Left lung (tissue), 10 donors: ENCODE results near the gene CYTH4. TPM values are rescaled to one million over a fixed set of nuclear protein-coding genes. Genes with fewer than 3 reads are reported as not detected.
A peak's percentile ranks its signal among the peaks of the same experiment; 100 is the strongest.

Experiments
- ATAC-seq: fragments of 200-7000 bp; cut with Tn5 transposase; one replicate; pipeline ENCODE4 v1.9.1; 2020; ENCODE audit warnings: moderate library complexity
- DNase-seq, 4 donors: peaks; one replicate each; pipeline ENCODE4 v3.0.0-alpha.2; 2013 to 2020
- H3K27ac ChIP-seq, 2 donors: fragments of 200-600 bp; sonication (generic) in 1 of 2; one replicate each; pipeline versions ENCODE4 v1.5.0 to v1.8.0; 2020 to 2021
- H3K27me3 ChIP-seq, 2 donors: fragments of 200-600 bp; sonication (generic) in 1 of 2; one replicate each; pipeline versions ENCODE4 v1.5.0 to v1.8.0; 2020 to 2021
- H3K36me3 ChIP-seq, 2 donors: fragments of 200-600 bp; sonication (generic) in 1 of 2; one replicate each; pipeline versions ENCODE4 v1.5.0 to v1.8.0; 2020 to 2021
- H3K4me1 ChIP-seq, 2 donors: fragments of 200-600 bp; one replicate each; pipeline ENCODE4 v1.8.0; 2021
- H3K4me3 ChIP-seq, 2 donors: fragments of 200-600 bp; sonication (generic) in 1 of 2; one replicate each; pipeline versions ENCODE4 v1.5.0 to v1.8.0; 2020 to 2021; ENCODE audit warnings: mild to moderate bottlenecking in 1 of 2
- H3K9me3 ChIP-seq, 2 donors: fragments of 200-600 bp; sonication (generic) in 1 of 2; one replicate each; pipeline versions ENCODE4 v1.5.0 to v1.8.0; 2020 to 2021
- intact Hi-C, 2 donors: fragments of 100-400 bp; cut with DNase I; formaldehyde crosslinking; loops; one replicate each; pipeline versions ENCODE4 v1.11.2 to v1.14.2; 2022
- polyA plus RNA-seq, 6 donors: library from polyadenylated mRNA; unstranded; fragments of 120-200 nt; gene quantifications; one replicate each; pipeline ENCODE4 v1.2.1, GENCODE V29; 2013; ENCODE audit not compliant: insufficient read length in 6 of 6
- total RNA-seq, 2 donors: library from RNA; stranded (reverse); fragmentation: NEBNext Ultra II Directional; extraction: Animal tissue kit (Norgen Biotek cat#: 25700); gene quantifications; one replicate each; pipeline ENCODE4 v1.2.1, GENCODE V29; 2021
- TF ChIP-seq, protein P1 (sequence below), 2 donors: fragments of 200-600 bp; sonication (generic) in 1 of 2; IDR thresholded peaks; one replicate each; pipeline versions ENCODE4 v1.5.0 to v1.8.0; 2021; ENCODE audit warnings: antibody characterized with exemption in 2 of 2
- donor health status: DM: no; HTN: yes; CAD: no.
- donor health status: DM: no; HTN: no; CAD: no.

CYTH4 gene
- total and polyA plus RNA-seq, 8 donors: 4.7 to 63.4 (median 6.1) TPM

DNA sequence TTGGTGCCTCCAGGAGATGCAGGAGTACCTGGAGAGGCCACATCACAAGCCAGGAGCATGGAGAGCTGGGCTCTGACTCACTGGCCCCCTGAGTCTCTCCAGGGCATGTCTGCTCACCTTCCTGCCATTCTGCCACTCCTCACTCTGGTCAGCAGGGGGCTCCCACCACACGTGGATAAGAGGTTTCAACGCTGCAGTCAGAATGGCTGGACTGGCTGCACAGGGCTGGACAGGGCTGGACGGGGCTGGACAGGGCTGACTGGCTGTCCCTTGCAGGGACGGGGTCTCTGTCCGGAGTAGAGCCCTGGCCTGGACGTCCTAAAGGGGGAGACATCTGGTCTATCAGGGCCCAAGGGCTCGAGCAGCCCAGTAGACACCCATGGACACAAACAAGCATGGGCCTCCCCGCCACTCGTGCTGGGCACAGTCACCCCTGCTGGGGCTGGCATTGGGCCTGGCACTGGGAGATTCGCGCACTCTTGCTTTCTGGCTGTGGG, 34.6 kb downstream of the CYTH4 start:
- DNase-seq: peak; percentile 51 to 88 (median 82)
- Histone ChIP-seq H3K36me3 (peaks cover 0 to 30% of the 10 kb centered on the region in 2 donors), H3K27me3 (no peaks in the 10 kb centered on the region), H3K4me3 (no peak overlapping the region), H3K4me1 (peaks cover 0 to 34% of the 10 kb centered on the region in 2 donors), H3K27ac (no peak overlapping the region), H3K9me3 (no peaks in the 10 kb centered on the region)
- peak; percentile 97 for ATAC-seq
- intact Hi-C loops: loop anchor here in 1 of 2 donors (10.0 kb wide), 2 partner anchors 108 to 138 kb away; partner anchors contain the start of gene ELFN2
- TF ChIP-seq, protein P1, sequence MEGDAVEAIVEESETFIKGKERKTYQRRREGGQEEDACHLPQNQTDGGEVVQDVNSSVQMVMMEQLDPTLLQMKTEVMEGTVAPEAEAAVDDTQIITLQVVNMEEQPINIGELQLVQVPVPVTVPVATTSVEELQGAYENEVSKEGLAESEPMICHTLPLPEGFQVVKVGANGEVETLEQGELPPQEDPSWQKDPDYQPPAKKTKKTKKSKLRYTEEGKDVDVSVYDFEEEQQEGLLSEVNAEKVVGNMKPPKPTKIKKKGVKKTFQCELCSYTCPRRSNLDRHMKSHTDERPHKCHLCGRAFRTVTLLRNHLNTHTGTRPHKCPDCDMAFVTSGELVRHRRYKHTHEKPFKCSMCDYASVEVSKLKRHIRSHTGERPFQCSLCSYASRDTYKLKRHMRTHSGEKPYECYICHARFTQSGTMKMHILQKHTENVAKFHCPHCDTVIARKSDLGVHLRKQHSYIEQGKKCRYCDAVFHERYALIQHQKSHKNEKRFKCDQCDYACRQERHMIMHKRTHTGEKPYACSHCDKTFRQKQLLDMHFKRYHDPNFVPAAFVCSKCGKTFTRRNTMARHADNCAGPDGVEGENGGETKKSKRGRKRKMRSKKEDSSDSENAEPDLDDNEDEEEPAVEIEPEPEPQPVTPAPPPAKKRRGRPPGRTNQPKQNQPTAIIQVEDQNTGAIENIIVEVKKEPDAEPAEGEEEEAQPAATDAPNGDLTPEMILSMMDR (IDR thresholded peaks at IDR 0.05): peak; percentile 75 to 93

DNA sequence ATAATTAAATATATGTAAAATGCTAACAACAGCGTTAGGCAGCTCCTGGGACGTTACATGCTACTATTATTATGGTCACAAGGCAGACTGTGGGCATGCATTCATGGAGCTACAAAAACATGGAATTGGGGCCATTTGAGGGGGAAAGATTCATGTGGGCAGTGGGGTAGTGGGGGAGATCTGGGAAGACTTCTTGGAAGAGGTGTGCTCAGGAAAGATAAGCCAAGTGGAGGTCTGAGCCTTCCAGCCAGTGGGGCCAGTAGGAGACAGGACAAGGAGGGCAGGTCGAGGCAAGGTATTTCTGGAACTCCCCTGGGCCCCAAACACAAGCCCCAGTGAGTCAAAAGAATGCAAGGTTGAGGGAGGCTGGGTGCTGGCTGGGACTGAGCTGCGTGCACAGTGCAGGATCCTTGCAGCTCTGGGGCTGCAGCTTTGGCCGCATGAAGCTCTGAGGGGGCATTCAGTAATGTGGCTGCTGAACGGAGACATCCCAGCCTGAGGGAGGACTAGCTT, 35.4 kb downstream of the CYTH4 start:
- Histone ChIP-seq H3K27me3 (peaks cover 0 to 1% of the 10 kb centered on the region in 2 donors), H3K9me3 (no peaks in the 10 kb centered on the region), H3K4me3 (no peak overlapping the region), H3K4me1 (peaks cover 0 to 26% of the 10 kb centered on the region in 2 donors), H3K27ac (no peak overlapping the region), H3K36me3 (peaks cover 0 to 21% of the 10 kb centered on the region in 2 donors)
- DNase-seq (peak in 1 of 4 donors; percentile 44), ATAC-seq (no peak)
- intact Hi-C loops: loop anchor here in 1 of 2 donors (10.0 kb wide), 2 partner anchors 107 to 137 kb away; partner anchors contain the start of gene ELFN2
- TF ChIP-seq, protein P1 (IDR thresholded peaks at IDR 0.05): no peak

DNA sequence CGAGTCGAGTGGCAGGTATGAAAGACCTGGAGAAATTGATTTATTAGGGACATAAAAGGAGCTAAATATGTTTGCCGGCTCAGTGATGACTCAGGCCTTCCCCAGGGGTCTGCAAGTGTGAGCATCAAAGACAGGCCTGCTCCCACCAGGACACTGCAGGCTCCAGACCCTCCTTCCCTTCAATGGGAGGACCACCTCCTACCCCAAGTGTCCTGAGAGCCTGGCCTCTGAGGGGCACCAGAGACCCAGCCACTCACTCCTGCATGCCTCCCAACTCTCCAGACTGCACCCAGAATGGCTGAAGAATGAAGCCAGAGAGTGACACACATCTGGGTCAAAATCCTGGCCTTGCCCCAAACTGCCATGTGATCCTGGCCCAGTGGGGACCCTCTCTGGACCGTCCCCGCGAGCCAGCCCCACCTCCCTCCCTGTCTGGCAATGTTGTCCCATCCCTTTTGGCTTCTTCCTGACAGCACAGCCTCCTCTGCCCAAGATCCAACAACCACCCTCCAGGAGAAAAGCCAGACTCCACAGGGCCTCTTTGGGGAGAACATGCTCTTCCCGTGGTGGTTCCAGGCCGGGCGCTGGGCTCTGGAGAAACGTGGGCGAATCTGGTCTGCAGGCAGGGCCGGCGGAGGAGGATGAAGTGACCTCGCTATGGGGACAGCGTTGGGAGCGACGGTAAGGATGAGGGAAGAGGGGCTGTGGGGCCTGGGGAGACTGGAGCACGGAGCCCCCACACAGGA, 36.2 kb downstream of the CYTH4 start:
- TF ChIP-seq, protein P1 (IDR thresholded peaks at IDR 0.05): no peak
- intact Hi-C loops: loop anchor here in 1 of 2 donors (10.0 kb wide), 2 partner anchors 106 to 136 kb away; partner anchors contain the start of gene ELFN2
- ATAC-seq (no peak), DNase-seq (peak in 1 of 4 donors; percentile 77)
- H3K36me3 ChIP-seq: peaks cover 0 to 13% of the 10 kb centered on the region in 2 donors
- H3K4me1 ChIP-seq: peaks cover 0 to 18% of the 10 kb centered on the region in 2 donors
- H3K27me3 ChIP-seq: peaks cover 1 to 9% of the 10 kb centered on the region in 2 donors
- H3K4me3 ChIP-seq: no peak overlapping the region
- no peaks in the 10 kb centered on the region for H3K9me3 ChIP-seq
- H3K27ac ChIP-seq: no peak overlapping the region

DNA sequence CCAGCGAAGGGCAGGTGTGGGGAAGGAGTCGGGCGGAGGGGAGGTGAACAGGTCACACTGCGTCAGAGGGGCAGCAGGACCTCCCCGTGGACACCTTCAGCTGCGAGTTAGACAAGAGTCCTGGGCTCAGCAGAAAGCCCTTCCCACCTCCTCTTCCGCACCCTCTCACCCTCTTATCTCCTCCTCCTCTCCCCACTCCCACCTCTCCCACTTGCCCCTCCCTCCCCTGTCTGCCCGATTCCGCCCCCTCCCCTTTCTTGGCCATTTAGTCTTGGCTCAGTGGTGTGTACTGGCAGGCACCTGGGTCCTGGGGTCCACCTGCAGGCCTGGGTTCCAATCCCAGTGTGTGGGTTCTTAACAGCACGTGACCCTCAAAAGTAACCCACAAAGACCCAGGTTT, 37.2 kb downstream of the CYTH4 start:
- ATAC-seq (no peak), DNase-seq (no peak)
- peaks cover 0 to 10% of the 10 kb centered on the region in 2 donors for H3K4me1 ChIP-seq
- no peak overlapping the region for H3K27ac ChIP-seq
- no peak overlapping the region for H3K4me3 ChIP-seq
- intact Hi-C loops: loop anchor here in 1 of 2 donors (10.0 kb wide), 2 partner anchors 105 to 135 kb away; partner anchors contain the start of gene ELFN2
- no peaks in the 10 kb centered on the region for H3K9me3 ChIP-seq
- TF ChIP-seq, protein P1 (IDR thresholded peaks at IDR 0.05): no peak
- peaks cover 11 to 19% of the 10 kb centered on the region in 2 donors for H3K27me3 ChIP-seq
- peaks cover 0 to 4% of the 10 kb centered on the region in 2 donors for H3K36me3 ChIP-seq
